Thoracic aorta (tissue), 2 donors: ENCODE data around the gene RNPEPL1. TPM values are rescaled to one million over a fixed set of nuclear protein-coding genes. Genes with fewer than 3 reads are reported as not detected.

Experiments
- ATAC-seq: fragments of 150-250 bp; one replicate; pipeline ENCODE4 v1.8.0; 2017; ENCODE audit warnings: low read depth; ENCODE audit not compliant: insufficient number of reproducible peaks, low FRiP score
- DNase-seq: peaks from one replicate; pipeline ENCODE4 v3.0.0-alpha.2; 2020; ENCODE audit warnings: low spot score
- H3K27ac ChIP-seq, 2 donors: fragments of 200-600 bp; sonication (generic); 1 replicate in 1 of 2; 2 replicates in 1 of 2; pipeline ENCODE4 v1.5.1; 2016; ENCODE audit warnings: mild to moderate bottlenecking in 2 of 2, moderate library complexity in 2 of 2
- H3K27me3 ChIP-seq: fragments of 200-600 bp; sonication (generic); replicated peaks from 2 replicates; pipeline ENCODE4 v1.6.0; 2016; ENCODE audit warnings: mild to moderate bottlenecking; ENCODE audit not compliant: insufficient read depth
- H3K36me3 ChIP-seq: fragments of 200-600 bp; sonication (generic); one replicate; pipeline ENCODE4 v1.5.1; 2016
- H3K4me1 ChIP-seq, 2 donors: fragments of 200-600 bp; sonication (generic); 1 replicate in 1 of 2; 2 replicates in 1 of 2; pipeline versions ENCODE4 v1.5.1 to v1.6.0; 2016; ENCODE audit warnings: low read depth in 2 of 2, mild to moderate bottlenecking in 1 of 2; ENCODE audit not compliant: control insufficient read depth in 1 of 2
- H3K4me3 ChIP-seq: fragments of 200-600 bp; sonication (generic); 2 replicates; pipeline ENCODE4 v1.5.1; 2016; ENCODE audit warnings: mild to moderate bottlenecking
- H3K9me3 ChIP-seq: fragments of 200-600 bp; sonication (generic); 2 replicates; pipeline ENCODE4 v1.5.1; 2016
- CTCF ChIP-seq: fragments of 200-600 bp; sonication (generic); IDR thresholded peaks from one replicate; pipeline ENCODE4 v1.5.1; 2019; ENCODE audit warnings: antibody characterized with exemption
- total RNA-seq, 2 donors: library from RNA; depleted of rRNA; stranded (reverse); fragments of >200 nt; gene quantifications; one replicate each; pipeline versions ENCODE4 v1.1.0 to v1.2.3, GENCODE V29; 2016

The RNPEPL1 gene
- total RNA-seq, 2 donors from 2014 or later = 71.1 to 101 TPM

DNA sequence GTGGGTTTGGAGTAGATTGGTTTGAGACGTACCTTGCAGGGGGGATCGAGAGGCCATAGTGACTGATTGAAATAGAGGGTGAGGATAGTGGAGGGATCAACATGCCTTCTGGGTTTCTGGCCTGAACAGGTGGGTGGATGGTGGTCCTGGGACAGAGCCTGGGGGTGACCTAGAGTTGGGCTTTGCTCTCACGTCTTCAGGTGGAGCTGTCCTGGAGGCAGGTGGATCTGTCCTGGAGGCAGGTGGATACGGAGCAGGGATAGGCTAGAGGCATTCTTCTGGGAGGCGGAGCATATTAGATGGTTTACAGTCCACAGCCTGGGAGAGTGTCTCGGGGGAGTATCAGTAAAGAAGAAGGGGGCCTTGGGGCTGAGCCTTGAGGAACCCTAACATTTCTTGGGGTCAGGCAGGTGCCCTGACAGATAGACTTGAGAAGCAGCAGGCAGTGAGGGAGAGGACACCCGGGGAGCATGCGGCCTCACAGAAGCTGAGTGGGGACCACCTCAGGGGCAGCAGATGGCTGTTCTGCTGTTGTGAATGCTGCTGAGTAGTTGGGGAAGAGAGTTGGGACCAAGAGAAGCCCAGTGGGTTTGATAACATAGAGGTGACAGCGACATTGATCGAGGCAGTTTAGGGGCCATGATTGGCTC, 19.8 kb downstream of the RNPEPL1 start:
- Histone ChIP-seq H3K4me3 (peak overlapping the region; percentile 91), H3K27ac (no peak overlapping the region), H3K36me3 (peaks cover 15% of the 10 kb centered on the region), H3K9me3 (no peaks in the 10 kb centered on the region), H3K27me3 (no peaks in the 10 kb centered on the region), H3K4me1 (peaks cover 22 to 34% of the 10 kb centered on the region in 2 donors)
- no peak for TF ChIP-seq CTCF
- ATAC-seq (no peak), DNase-seq (no peak)

DNA sequence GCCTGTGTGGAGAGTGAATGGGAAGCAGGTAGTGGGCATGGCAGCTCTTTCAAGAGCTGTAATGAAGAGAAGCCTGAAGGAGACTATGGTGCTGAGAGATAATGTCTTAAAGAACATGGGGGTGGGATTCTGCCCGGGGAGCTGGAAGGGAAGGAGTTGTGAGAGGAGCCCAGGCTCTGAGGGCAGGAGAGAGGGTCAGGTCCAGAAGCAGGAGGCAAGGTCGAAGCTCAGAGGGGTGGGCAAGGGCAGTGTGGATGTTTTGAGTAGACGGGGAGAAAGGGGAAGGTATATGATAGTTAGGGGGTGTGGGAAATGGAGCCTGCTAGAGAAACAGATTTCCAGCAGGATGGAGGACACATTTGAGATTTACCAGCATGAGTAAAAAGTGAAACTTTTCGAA, 20.4 kb downstream of the RNPEPL1 start:
- TF ChIP-seq CTCF = no peak
- peaks cover 22 to 34% of the 10 kb centered on the region in 2 donors for H3K4me1 ChIP-seq
- no peaks in the 10 kb centered on the region for H3K9me3 ChIP-seq
- ATAC-seq (no peak), DNase-seq (no peak)
- no peak overlapping the region for H3K4me3 ChIP-seq
- no peaks in the 10 kb centered on the region for H3K27me3 ChIP-seq
- H3K27ac ChIP-seq = no peak overlapping the region
- H3K36me3 ChIP-seq = peaks cover 15% of the 10 kb centered on the region

DNA sequence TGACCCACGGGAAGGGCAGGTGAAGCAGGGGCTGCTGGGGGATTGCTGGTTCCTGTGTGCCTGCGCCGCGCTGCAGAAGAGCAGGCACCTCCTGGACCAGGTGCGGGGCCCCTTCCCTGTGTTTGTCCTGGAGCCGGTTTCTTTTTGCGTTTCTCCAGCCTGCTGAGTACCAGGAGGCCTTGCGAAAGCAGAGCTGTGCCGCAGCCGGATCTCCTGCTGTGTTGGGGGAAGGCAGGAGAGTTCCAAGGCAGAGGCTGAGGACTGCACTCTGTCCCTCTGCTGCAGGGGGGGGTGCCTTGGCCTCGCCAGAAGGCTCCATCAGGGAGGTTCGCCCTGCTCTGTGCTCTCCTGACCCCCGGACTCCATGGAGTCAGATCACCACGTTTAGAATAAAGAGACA, 21.1 kb downstream of the RNPEPL1 start:
- H3K9me3 ChIP-seq = no peaks in the 10 kb centered on the region
- H3K27ac ChIP-seq = no peak overlapping the region
- no peak overlapping the region for H3K4me3 ChIP-seq
- H3K27me3 ChIP-seq = no peaks in the 10 kb centered on the region
- peaks cover 15% of the 10 kb centered on the region for H3K36me3 ChIP-seq
- no peak for TF ChIP-seq CTCF
- ATAC-seq (no peak), DNase-seq (no peak)
- H3K4me1 ChIP-seq = peaks cover 22 to 37% of the 10 kb centered on the region in 2 donors

GRCh38 chr2:240589850-240590525, 21.7 kb downstream of the RNPEPL1 start:
- no peaks in the 10 kb centered on the region for H3K9me3 ChIP-seq
- ATAC-seq (no peak), DNase-seq (no peak)
- H3K36me3 ChIP-seq = peaks cover 15% of the 10 kb centered on the region
- no peak overlapping the region for H3K27ac ChIP-seq
- no peak overlapping the region for H3K4me3 ChIP-seq
- H3K4me1 ChIP-seq = peaks cover 19 to 37% of the 10 kb centered on the region in 2 donors
- no peak for TF ChIP-seq CTCF
- no peaks in the 10 kb centered on the region for H3K27me3 ChIP-seq

- no peak overlapping the region for H3K4me3 ChIP-seq
- no peaks in the 10 kb centered on the region for H3K27me3 ChIP-seq
- no peak for DNase-seq
- peaks cover 15% of the 10 kb centered on the region for H3K36me3 ChIP-seq
- no peak for ATAC-seq
- H3K9me3 ChIP-seq = no peaks in the 10 kb centered on the region
- no peak for TF ChIP-seq CTCF
- peaks cover 16 to 37% of the 10 kb centered on the region in 2 donors for H3K4me1 ChIP-seq
- H3K27ac ChIP-seq = no peak overlapping the region
Observed at GRCh38 chr2:240590681-240591111, 22.4 kb downstream of the RNPEPL1 start.
